Esophagus squamous epithelium (tissue), 5 donors: ENCODE results near the gene EEF1AKMT4. TPM values are rescaled to one million over a fixed set of nuclear protein-coding genes. Genes with fewer than 3 reads are reported as not detected.

Experiments
- DNase-seq: peaks from one replicate; lab custom pipeline; 2025; lab: John Stamatoyannopoulos, UW
- H3K27ac ChIP-seq, 4 donors: fragments of 200-600 bp; sonication (generic); one replicate each; pipeline ENCODE4 v1.5.1; 2016 to 2019; ENCODE audit warnings: mild to moderate bottlenecking in 1 of 4
- H3K27me3 ChIP-seq, 4 donors: fragments of 200-600 bp; sonication (generic); 1 replicate in 3 of 4; 2 replicates in 1 of 4; pipeline versions ENCODE4 v1.5.1 to v1.6.0; 2017 to 2021; ENCODE audit warnings: antibody characterized with exemption in 1 of 4
- H3K36me3 ChIP-seq, 3 donors: fragments of 200-600 bp; sonication (generic); one replicate each; pipeline ENCODE4 v1.5.1; 2016 to 2019
- H3K4me1 ChIP-seq, 3 donors: fragments of 200-600 bp; sonication (generic); one replicate each; pipeline ENCODE4 v1.5.1; 2017 to 2019
- H3K4me3 ChIP-seq, 4 donors: fragments of 200-600 bp; sonication (generic); 1 replicate in 3 of 4; 2 replicates in 1 of 4; pipeline ENCODE4 v1.5.1; 2016 to 2019; ENCODE audit warnings: mild to moderate bottlenecking in 2 of 4, moderate library complexity in 1 of 4
- H3K9me3 ChIP-seq, 3 donors: fragments of 200-600 bp; sonication (generic); one replicate each; pipeline ENCODE4 v1.5.1; 2016 to 2019
- CTCF ChIP-seq, 6 experiments: fragments of 450-650 bp in 4 of 6; fragments of 200-600 bp in 2 of 6; sonication (generic) in 2 of 6; IDR thresholded peaks; one replicate each; pipeline ENCODE4 v1.5.1; 2016 to 2019; ENCODE audit warnings: antibody characterized with exemption in 6 of 6, mild to moderate bottlenecking in 4 of 6, moderate library complexity in 4 of 6
- POLR2A ChIP-seq, 4 donors: fragments of 450-650 bp; IDR thresholded peaks; one replicate each; pipeline ENCODE4 v1.6.1; 2017; ENCODE audit warnings: antibody characterized with exemption in 4 of 4, mild to moderate bottlenecking in 4 of 4, moderate library complexity in 3 of 4
- WGBS, 2 donors: methylation state at CpG; one replicate each; pipeline ENCODE4 v1.1.5; 2018; 5-methylcytosine and 5-hydroxymethylcytosine counted together
- intact Hi-C: fragments of 100-400 bp; cut with DNase I; formaldehyde crosslinking; loops from one replicate; pipeline ENCODE4 v1.15.0; 2022
- total RNA-seq, 4 donors: library from RNA; depleted of rRNA; stranded (reverse); fragments of >200 nt; gene quantifications; one replicate each; pipeline ENCODE4 v1.1.0, GENCODE V29; 2016
- donor health status: DM: yes; HTN: yes; CAD: no.

The EEF1AKMT4 gene
- total RNA-seq, 4 donors from 2014 or later = 8.1 to 13.4 (median 10.3) TPM

- peaks cover 9 to 26% (median 21%) of the 10 kb centered on the region in 3 donors for H3K4me1 ChIP-seq
- peaks cover 12 to 89% (median 13%) of the 10 kb centered on the region in 4 donors for H3K27me3 ChIP-seq
- no peaks in the 10 kb centered on the region for H3K36me3 ChIP-seq
- DNase-seq = no peak
- H3K4me3 ChIP-seq = peak overlapping the region in 2 of 4 donors; percentile 53 to 67
- no peak for TF ChIP-seq CTCF (IDR thresholded peaks at IDR 0.05)
- TF ChIP-seq POLR2A (IDR thresholded peaks at IDR 0.05) = no peak
- H3K27ac ChIP-seq = no peak overlapping the region
- 60 to 67% methylated on average over 5 to 7 of the region's 12 CpGs for WGBS, 2 donors
- no peaks in the 10 kb centered on the region for H3K9me3 ChIP-seq
- intact Hi-C loops = no loop called here
These were observed 20.9 kb upstream of the EEF1AKMT4 start for GRCh38 chr3:184228376-184229137.

- Histone ChIP-seq H3K4me1 (peaks cover 9 to 35% (median 21%) of the 10 kb centered on the region in 3 donors), H3K4me3 (peak within 1 kb of the TSS; percentile 27 to 67 (median 46)), H3K9me3 (no peaks in the 10 kb centered on the region), H3K27ac (no peak within 1 kb of the TSS), H3K36me3 (no peaks in the 10 kb centered on the region), H3K27me3 (peaks cover 12 to 98% (median 13%) of the 10 kb centered on the region in 4 donors)
- TF ChIP-seq POLR2A (IDR thresholded peaks at IDR 0.05) (no peak), CTCF (IDR thresholded peaks at IDR 0.05) (peak in 4 of 6 experiments; percentile 23 to 44 (median 28))
- intact Hi-C loops = no loop called here
- WGBS, 2 donors = 3% methylated on average over 9 of the region's 66 CpGs; no CpG with 5 or more reads in 1 of the 2 donors
- no peak for DNase-seq
These were observed 19.9 kb upstream of the EEF1AKMT4 start, which contains the start of gene VWA5B2 for GRCh38 chr3:184229394-184230080. Gene VWA5B2, plus strand, starts transcription at chr3:184229585. Its CDS starts 944 bp downstream, at chr3:184230529.

- intact Hi-C loops = no loop called here
These were observed 19.3 kb upstream of the EEF1AKMT4 start for GRCh38 chr3:184230081-184230602.

GRCh38 chr3:184230603-184231528, 18.6 kb upstream of the EEF1AKMT4 start:
- Histone ChIP-seq H3K4me3 (peak overlapping the region; percentile 27 to 67 (median 46)), H3K27me3 (peaks cover 12 to 94% (median 13%) of the 10 kb centered on the region in 4 donors), H3K27ac (no peak overlapping the region), H3K4me1 (peaks cover 9 to 36% (median 21%) of the 10 kb centered on the region in 3 donors), H3K9me3 (no peaks in the 10 kb centered on the region), H3K36me3 (no peaks in the 10 kb centered on the region)
- no peak for TF ChIP-seq POLR2A (IDR thresholded peaks at IDR 0.05)
- no peak for TF ChIP-seq CTCF (IDR thresholded peaks at IDR 0.05)
- intact Hi-C loops = no loop called here
- DNase-seq = no peak
- 18 to 29% methylated on average over 9 of the region's 79 CpGs for WGBS, 2 donors

More at GRCh38 chr3:184230081-184230602, 19.3 kb upstream of the EEF1AKMT4 start:
- H3K27me3 ChIP-seq = peaks cover 12 to 99% (median 13%) of the 10 kb centered on the region in 4 donors
- no peaks in the 10 kb centered on the region for H3K9me3 ChIP-seq
- peaks cover 9 to 36% (median 21%) of the 10 kb centered on the region in 3 donors for H3K4me1 ChIP-seq
- no peak overlapping the region for H3K27ac ChIP-seq
- WGBS, 2 donors = no CpG with 5 or more reads among the region's 61 CpGs
- TF ChIP-seq POLR2A (IDR thresholded peaks at IDR 0.05) (no peak), CTCF (IDR thresholded peaks at IDR 0.05) (no peak)
- H3K36me3 ChIP-seq = no peaks in the 10 kb centered on the region
- H3K4me3 ChIP-seq = peak overlapping the region; percentile 27 to 67 (median 46)
- no peak for DNase-seq
